HepG2 (cell line): ENCODE data around the gene QSER1. TPM values are rescaled to one million over a fixed set of nuclear protein-coding genes. Genes with fewer than 3 reads are reported as not detected.

Experiments
- ATF7 ChIP-seq, 2 experiments: fragments of 450-650 bp in 1 of 2; sonication (generic) in 1 of 2; formaldehyde crosslinking in 1 of 2; IDR thresholded peaks; 2 replicates each; pipeline versions ENCODE4 v1.4.0 to v1.6.1; 2016 to 2020; ENCODE audit warnings: antibody characterized with exemption in 1 of 2, mild to moderate bottlenecking in 1 of 2, missing genetic modification reagents in 1 of 2
- HDAC2 ChIP-seq: sonication (generic); formaldehyde crosslinking; IDR thresholded peaks from 2 replicates; pipeline ENCODE4 v1.4.0; 2020; ENCODE audit warnings: missing genetic modification reagents
- MED1 ChIP-seq: sonication (generic); formaldehyde crosslinking; IDR thresholded peaks from 2 replicates; pipeline ENCODE4 v1.4.0; 2020; ENCODE audit warnings: missing genetic modification reagents
- MIER2 ChIP-seq: IDR thresholded peaks from 2 replicates; pipeline ENCODE4 v1.6.1; 2016; ENCODE audit warnings: missing biosample characterization, missing genetic modification reagents
- MLLT10 ChIP-seq: sonication (generic); formaldehyde crosslinking; IDR thresholded peaks from 2 replicates; pipeline ENCODE4 v1.4.0; 2020; ENCODE audit warnings: missing genetic modification reagents
- TBX3 ChIP-seq: fragments of 450-650 bp; IDR thresholded peaks from 2 replicates; pipeline ENCODE4 v1.6.1; 2017; ENCODE audit warnings: antibody characterized with exemption, mild to moderate bottlenecking, inconsistent platforms, borderline replicate concordance
- ZBTB21 ChIP-seq: sonication (generic); formaldehyde crosslinking; IDR thresholded peaks from 2 replicates; pipeline ENCODE4 v1.4.0; 2020; ENCODE audit warnings: missing genetic modification reagents
- polyA plus RNA-seq, 8 experiments: library from polyadenylated mRNA; depleted of rRNA in 3 of 8; stranded (reverse) in 7 of 8; unstranded in 1 of 8; fragments of >200 nt; fragmentation: Illumina TruSeq in 4 of 8; extraction: Trizol in 4 of 8; gene quantifications; 2 replicates each; pipeline versions ENCODE4 v1.2.1 to v1.2.3, GENCODE V29; 2011 to 2016; ENCODE audit warnings: low read depth in 4 of 8, missing spikeins in 1 of 8, mixed read lengths in 1 of 8; ENCODE audit not compliant: insufficient read depth in 1 of 8
- total RNA-seq, 5 experiments: library from RNA; depleted of rRNA; stranded (reverse); fragments of >200 nt; fragmentation: Illumina TruSeq; extraction: Trizol; gene quantifications; 2 replicates each; pipeline ENCODE4 v1.2.3, GENCODE V29; 2016; ENCODE audit warnings: low read depth in 1 of 5
- TF ChIP-seq, protein P1 (sequence below): IDR thresholded peaks from 2 replicates; pipeline ENCODE4 v1.6.1; 2018; ENCODE audit warnings: missing genetic modification reagents
- TF ChIP-seq, protein P2 (sequence below): sonication (generic); formaldehyde crosslinking; IDR thresholded peaks from 2 replicates; pipeline ENCODE4 v1.4.0; 2020; ENCODE audit warnings: missing genetic modification reagents, mild to moderate bottlenecking, borderline replicate concordance
- TF ChIP-seq, protein P3 (sequence below): IDR thresholded peaks from 2 replicates; pipeline ENCODE4 v1.6.1; 2012; ENCODE audit warnings: inconsistent platforms
- TF ChIP-seq, protein P4 (sequence below): sonication (generic); formaldehyde crosslinking; IDR thresholded peaks from 2 replicates; pipeline ENCODE4 v1.4.0; 2020; ENCODE audit warnings: missing genetic modification reagents

The QSER1 gene
- total and polyA plus RNA-seq, 2 of the 13 experiments (the other 11 are each of a cell fraction or from before 2014, with no cell fraction given): 8.9 to 17.3 TPM

DNA sequence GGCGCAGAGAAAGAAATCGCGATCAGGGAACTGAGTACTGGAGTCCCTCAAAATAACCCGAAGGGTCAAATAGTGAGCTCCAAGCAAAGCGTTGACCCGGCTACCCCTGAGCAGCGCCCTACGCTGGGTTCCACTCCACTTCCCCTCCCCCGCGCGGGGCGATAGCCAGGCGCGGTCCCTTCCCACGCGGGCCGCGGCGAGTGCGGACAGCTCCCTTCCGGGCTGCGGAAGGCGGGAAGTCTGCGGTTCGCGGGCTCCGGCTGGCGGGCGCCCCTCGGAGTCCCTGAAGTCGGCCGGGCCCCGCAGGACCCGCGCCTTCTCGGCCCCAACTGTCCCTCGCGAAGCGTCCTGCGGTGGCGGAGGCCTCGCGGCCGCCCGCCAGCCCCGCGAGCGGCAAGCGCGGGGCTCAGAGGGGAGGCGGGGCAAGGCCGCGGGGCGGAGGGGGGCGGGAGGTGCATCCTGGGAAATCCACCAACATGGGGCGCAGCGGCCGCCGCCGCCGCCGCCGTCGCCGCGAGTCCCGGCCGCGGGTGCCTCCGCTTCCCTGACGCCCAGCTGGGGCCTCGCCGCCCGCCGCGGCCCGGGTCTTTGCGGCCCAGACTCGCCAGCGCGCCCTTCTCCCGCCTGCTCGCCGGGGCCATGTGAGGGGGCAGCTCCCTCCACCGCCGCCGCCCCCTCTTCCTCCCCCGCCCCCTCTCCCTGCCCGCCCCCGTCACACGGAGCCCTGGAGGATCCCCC, at the start of gene QSER1 (continued):
- TF ChIP-seq HDAC2 (no peak), TBX3 (no peak), MED1 (CRISPR knock-in tag) (peak; percentile 40; the same call in 1 of the 2 replicates), MIER2 (CRISPR knock-in tag) (no peak), ATF7 (IDR thresholded peaks at IDR 0.05) (no peak), ATF7 (CRISPR knock-in tag; IDR thresholded peaks at IDR 0.05) (no peak), ZBTB21 (CRISPR knock-in tag) (no peak), MLLT10 (CRISPR knock-in tag) (no peak)
- TF ChIP-seq, protein P1, sequence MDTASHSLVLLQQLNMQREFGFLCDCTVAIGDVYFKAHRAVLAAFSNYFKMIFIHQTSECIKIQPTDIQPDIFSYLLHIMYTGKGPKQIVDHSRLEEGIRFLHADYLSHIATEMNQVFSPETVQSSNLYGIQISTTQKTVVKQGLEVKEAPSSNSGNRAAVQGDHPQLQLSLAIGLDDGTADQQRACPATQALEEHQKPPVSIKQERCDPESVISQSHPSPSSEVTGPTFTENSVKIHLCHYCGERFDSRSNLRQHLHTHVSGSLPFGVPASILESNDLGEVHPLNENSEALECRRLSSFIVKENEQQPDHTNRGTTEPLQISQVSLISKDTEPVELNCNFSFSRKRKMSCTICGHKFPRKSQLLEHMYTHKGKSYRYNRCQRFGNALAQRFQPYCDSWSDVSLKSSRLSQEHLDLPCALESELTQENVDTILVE (CRISPR knock-in tag): no peak
- TF ChIP-seq, protein P2, sequence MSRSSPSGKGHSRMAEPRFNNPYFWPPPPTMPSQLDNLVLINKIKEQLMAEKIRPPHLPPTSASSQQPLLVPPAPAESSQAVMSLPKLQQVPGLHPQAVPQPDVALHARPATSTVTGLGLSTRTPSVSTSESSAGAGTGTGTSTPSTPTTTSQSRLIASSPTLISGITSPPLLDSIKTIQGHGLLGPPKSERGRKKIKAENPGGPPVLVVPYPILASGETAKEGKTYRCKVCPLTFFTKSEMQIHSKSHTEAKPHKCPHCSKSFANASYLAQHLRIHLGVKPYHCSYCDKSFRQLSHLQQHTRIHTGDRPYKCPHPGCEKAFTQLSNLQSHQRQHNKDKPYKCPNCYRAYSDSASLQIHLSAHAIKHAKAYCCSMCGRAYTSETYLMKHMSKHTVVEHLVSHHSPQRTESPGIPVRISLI: no peak
- TF ChIP-seq, protein P3, sequence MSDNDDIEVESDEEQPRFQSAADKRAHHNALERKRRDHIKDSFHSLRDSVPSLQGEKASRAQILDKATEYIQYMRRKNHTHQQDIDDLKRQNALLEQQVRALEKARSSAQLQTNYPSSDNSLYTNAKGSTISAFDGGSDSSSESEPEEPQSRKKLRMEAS: peak; percentile 79
- TF ChIP-seq, protein P4, sequence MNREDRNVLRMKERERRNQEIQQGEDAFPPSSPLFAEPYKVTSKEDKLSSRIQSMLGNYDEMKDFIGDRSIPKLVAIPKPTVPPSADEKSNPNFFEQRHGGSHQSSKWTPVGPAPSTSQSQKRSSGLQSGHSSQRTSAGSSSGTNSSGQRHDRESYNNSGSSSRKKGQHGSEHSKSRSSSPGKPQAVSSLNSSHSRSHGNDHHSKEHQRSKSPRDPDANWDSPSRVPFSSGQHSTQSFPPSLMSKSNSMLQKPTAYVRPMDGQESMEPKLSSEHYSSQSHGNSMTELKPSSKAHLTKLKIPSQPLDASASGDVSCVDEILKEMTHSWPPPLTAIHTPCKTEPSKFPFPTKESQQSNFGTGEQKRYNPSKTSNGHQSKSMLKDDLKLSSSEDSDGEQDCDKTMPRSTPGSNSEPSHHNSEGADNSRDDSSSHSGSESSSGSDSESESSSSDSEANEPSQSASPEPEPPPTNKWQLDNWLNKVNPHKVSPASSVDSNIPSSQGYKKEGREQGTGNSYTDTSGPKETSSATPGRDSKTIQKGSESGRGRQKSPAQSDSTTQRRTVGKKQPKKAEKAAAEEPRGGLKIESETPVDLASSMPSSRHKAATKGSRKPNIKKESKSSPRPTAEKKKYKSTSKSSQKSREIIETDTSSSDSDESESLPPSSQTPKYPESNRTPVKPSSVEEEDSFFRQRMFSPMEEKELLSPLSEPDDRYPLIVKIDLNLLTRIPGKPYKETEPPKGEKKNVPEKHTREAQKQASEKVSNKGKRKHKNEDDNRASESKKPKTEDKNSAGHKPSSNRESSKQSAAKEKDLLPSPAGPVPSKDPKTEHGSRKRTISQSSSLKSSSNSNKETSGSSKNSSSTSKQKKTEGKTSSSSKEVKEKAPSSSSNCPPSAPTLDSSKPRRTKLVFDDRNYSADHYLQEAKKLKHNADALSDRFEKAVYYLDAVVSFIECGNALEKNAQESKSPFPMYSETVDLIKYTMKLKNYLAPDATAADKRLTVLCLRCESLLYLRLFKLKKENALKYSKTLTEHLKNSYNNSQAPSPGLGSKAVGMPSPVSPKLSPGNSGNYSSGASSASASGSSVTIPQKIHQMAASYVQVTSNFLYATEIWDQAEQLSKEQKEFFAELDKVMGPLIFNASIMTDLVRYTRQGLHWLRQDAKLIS (CRISPR knock-in tag): no peak
- TF ChIP-seq, all 625 proteins: peak for 138
